Measurements from ENCODE around the gene PPT2.
"Not testable (repeated sequence)": the region's sequence is repeated elsewhere in the genome, so short reads cannot be mapped to it uniquely, and the experiment has no call there.

Gene PPT2

DNA sequence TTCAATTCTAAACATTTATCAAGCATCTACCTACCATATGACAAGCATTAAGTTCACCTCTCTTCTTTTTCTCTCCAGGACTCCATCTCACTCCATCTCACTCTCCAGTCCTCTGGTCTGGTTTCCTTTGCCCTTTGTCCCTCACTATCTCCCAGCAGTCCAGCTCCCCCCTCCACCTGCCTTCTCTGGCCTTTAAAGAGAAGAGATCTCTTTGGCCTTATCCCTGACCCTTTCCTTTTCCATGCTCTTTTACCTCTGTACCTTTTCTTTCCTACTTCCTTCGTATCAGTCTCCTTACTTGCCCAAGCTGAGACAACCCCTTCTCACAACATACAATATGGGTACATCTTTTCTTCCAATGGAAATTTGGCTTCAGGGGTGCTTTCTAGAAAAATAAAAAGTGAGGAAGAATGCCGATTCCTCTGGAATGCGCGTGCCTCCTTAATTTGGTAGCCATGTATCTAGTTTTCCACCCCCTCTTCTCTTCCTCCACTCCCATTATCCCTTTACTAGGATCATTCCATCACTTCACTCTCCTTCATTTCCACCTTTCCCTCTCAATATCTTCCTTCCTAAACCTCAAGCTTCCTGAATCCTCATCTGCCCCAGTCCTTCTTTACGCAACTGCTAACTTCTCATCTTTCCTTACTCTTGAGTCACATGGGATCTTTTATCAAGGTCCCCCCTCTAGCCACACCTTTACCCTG lies 22.7 kb downstream of the PPT2 start:
- DNase-seq, result no peak

GRCh38 chr6:32177183-32177787 lies 23.3 kb downstream of the PPT2 start:
- peak in 3 of 14 donors; percentile 54 to 75 (median 65) for DNase-seq

- DNase-seq, result peak; percentile 70 to 100 (median 98)
Observed at GRCh38 chr6:32177788-32178546, 24.0 kb downstream of the PPT2 start, which contains the start of gene RNF5. Gene RNF5, plus strand, starts transcription at chr6:32178405. Its CDS starts 107 bp downstream, at chr6:32178512.

- DNase-seq, result no peak
Observed at GRCh38 chr6:32178547-32179440, 24.9 kb downstream of the PPT2 start.

- DNase-seq, result no peak
Observed at GRCh38 chr6:32179766-32180405, 25.9 kb downstream of the PPT2 start.

DNA sequence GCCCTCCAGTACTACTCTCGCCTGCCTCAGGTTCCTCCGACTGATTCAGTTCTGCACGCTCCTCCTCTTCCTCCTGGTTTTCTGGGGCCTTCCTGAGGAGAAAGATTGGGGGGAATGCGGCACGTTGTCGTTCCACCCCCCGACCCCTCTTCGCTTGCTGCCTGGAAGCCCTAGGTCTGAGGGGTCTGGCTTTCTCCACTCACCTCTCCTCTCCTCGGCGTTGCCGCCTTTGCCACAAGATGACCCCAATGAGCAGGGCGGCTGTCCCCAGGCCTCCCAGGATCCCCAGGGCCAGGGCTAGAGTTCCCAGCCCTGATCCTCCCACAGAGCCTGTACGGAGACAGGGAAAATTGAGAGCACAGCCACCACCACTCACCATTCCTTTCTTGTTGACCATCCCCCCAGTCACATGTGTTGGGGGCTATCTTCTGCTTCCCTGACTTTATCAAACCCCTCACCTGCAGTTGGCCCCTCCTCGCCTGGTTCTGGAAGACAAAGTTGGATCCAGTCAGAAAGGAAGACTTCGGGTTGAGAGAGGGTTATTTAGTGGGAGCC lies 27.3 kb downstream of the PPT2 start:
- no peak for DNase-seq

- no peak for DNase-seq
Observed at GRCh38 chr6:32181915-32182529, 28.1 kb downstream of the PPT2 start.

- DNase-seq, result no peak
Observed at GRCh38 chr6:32182555-32182981, 28.6 kb downstream of the PPT2 start.

- DNase-seq, result no peak
Observed at GRCh38 chr6:32183030-32183429, 29.1 kb downstream of the PPT2 start.

DNA sequence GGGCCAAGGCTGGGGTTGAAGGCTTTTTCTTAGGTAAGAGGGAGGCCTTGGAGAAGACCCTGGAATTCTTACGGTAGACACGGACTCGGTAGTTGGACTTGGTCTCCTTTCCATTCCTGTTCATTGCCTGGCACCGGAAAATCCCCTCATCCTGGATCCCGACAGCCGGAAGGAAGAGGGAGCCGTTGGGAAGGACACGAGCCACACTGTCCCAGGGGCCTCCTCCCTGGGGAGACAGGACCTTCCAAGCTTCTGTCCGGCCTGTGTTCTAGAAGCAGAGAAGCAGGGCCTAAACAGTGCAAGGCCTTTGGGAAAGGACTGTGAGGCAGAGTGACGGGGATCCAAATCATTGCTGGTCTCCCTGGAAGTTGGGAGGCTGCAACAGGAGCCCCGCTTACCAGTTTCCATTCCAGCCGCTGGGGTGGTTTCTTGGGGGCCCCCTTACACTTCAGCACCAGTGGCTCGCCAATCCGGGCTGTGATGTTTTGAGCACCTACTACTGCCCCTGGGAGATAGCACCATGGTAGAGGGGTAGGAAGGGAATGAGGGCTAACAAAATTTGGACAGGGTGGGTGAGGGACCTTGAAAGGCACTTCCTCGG lies 29.6 kb downstream of the PPT2 start:
- no peak for DNase-seq

- no peak for DNase-seq
Observed at GRCh38 chr6:32184084-32184640, 30.2 kb downstream of the PPT2 start, which contains the start of gene AGER. Gene AGER, minus strand, starts transcription at chr6:32184253. Its CDS starts 31 bp downstream, at chr6:32184222.

DNA sequence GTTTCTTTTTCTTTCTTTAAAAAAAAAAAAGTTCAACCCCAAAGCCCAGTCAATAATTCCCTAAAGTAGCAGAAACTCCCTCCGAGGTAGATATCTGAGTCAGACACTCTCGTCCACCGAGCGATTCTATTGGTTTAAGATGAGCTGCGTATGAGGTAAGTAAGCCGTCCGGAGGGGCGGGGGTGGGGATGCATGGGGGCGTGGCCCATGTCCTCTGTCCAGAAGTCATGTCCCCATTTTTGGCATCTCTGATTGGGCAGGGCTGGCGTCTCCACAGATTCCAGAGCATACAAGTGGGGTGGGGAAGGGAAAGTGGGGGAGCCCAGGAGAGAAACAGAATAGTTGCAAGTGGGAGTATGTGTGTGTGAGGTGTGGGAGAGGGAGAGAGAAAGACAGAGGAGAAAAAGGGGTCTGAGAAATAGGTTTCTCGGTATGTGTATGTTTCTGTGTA lies 31.8 kb downstream of the PPT2 start:
- DNase-seq, result peak in 2 of 14 donors; percentile 13 to 35

DNA sequence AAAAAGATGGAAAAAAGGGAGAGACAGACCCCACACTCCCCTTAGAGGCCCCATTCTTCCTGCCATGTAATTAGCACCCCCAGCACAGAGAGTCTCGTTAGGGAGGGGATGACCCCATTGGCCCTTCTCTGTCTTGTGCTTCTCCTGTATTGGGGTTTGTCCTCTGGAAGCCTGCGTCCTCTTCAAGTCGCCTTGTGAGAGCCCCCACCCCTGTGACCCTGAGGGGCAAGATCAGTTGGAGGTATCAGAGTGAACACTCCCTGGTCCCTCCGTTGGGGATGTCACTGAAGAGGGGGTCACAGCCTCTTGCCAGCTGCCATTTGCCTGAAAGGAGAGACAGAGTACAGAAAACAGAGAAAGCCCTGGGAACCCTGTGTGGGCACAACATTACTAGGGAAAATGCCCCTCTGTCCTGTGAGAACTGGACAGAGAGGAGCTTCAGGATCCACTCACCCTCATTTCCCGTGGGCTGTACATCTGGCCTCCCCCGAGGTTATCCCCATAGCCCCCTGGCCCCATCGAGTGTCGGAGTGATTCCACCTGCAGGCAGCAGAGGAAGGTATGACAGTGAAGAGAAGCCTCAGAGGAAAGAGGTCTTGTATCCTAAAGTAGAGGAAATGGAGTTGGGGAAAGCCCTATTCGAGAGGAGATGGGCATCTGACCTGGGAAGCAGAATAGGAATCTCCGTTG lies 32.4 kb downstream of the PPT2 start:
- not testable (repeated sequence) for DNase-seq

GRCh38 chr6:32187009-32187709 lies 33.2 kb downstream of the PPT2 start:
- DNase-seq, result no peak

- not testable (repeated sequence) for DNase-seq
Observed at GRCh38 chr6:32187725-32188380, 33.9 kb downstream of the PPT2 start.

GRCh38 chr6:32188381-32189068 lies 34.6 kb downstream of the PPT2 start:
- no peak for DNase-seq

DNA sequence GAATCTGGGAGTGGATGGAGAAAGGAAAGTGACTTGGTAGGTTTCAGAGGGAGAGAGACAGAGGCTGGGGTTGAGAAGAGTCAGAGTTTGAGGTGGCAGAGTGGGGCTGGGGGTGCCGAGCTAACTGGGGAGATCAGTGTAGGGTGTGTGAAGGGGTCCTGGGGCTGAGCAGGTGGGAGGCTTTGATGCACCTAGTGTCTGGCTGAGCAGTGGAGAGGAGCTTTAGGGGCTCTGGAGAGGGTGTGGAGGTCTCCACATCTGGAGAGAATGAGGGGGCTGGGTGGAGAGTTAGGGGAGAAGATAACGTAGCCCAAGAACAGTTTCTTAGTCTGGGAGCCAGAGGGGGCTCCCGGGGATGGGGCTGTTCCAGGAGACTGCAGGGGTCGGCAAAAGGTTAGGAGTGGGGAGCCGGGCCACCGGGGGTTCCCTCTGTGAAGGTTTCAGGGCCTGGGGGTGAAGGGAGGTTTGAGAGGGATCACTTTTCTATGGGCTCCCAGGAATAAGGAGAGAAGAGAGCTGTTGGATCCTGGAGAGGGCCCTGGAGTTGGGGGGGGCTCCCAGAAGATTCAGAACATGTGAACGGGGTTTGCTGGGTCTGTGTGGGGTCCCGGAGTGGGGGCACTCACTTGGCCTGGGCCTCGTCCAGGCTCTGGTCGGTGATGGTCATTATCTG lies 35.3 kb downstream of the PPT2 start:
- DNase-seq, result peak in 1 of 14 donors; percentile 41

Measured in C1 segment of cervical spinal cord (tissue), 14 donors.